WTC11 (cell line): ENCODE measurements around the gene ADAM22.

Source experiments
- CTCF ChIP-seq: fragments of 200-600 bp; IDR thresholded peaks from 2 replicates; pipeline ENCODE4 v1.8.0; 2022; ENCODE audit warnings: antibody characterized with exemption
- EMX1 ChIP-seq: fragments of 250-450 bp; sonication (Bioruptor Pico); IDR thresholded peaks from 2 replicates; pipeline ENCODE4 v1.8.0; 2021; ENCODE audit warnings: mild to moderate bottlenecking
- FOXJ3 ChIP-seq: sonication (generic); formaldehyde crosslinking; IDR thresholded peaks from 2 replicates; pipeline ENCODE4 v1.9.0; 2021; ENCODE audit warnings: missing genetic modification reagents, mild to moderate bottlenecking, borderline replicate concordance
- TEAD1 ChIP-seq: sonication (generic); formaldehyde crosslinking; IDR thresholded peaks from 2 replicates; pipeline ENCODE4 v1.8.0; 2022; ENCODE audit warnings: mild to moderate bottlenecking, missing genetic modification reagents
- ZBTB43 ChIP-seq: sonication (generic); formaldehyde crosslinking; IDR thresholded peaks from 2 replicates; pipeline ENCODE4 v1.8.1; 2023; ENCODE audit warnings: mild to moderate bottlenecking, missing genetic modification reagents

GRCh38 chr7:87933605-87933952 lies 472 bp upstream of the ADAM22 start:
- TF ChIP-seq CTCF = no peak
- no peak for TF ChIP-seq TEAD1 (CRISPR knock-in tag)
- no peak for TF ChIP-seq ZBTB43 (CRISPR knock-in tag)
- TF ChIP-seq EMX1 (CRISPR knock-in tag) = no peak
- no peak for TF ChIP-seq FOXJ3
